K562 (cell line): ENCODE measurements around the gene EIF1B. TPM values are rescaled to one million over a fixed set of nuclear protein-coding genes. Genes with fewer than 3 reads are reported as not detected.
A peak's percentile ranks its signal among the peaks of the same experiment; 100 is the strongest.

Experiments
- ARID1B ChIP-seq: fragments of 450-650 bp; IDR thresholded peaks from 2 replicates; pipeline ENCODE4 v1.6.1; 2016; ENCODE audit warnings: antibody characterized with exemption, mild to moderate bottlenecking, inconsistent platforms
- BDP1 ChIP-seq: IDR thresholded peaks from 3 replicates; pipeline ENCODE4 v1.6.1; 2011; ENCODE audit not compliant: insufficient read length, insufficient read depth
- BRD9 ChIP-seq: fragments of 450-650 bp; IDR thresholded peaks from 2 replicates; pipeline ENCODE4 v1.6.1; 2018; ENCODE audit warnings: low read depth; ENCODE audit not compliant: partially characterized antibody
- CBX2 ChIP-seq: fragments of 200-600 bp; sonication (generic); IDR thresholded peaks from one replicate; pipeline ENCODE4 v1.6.1; 2012; ENCODE audit warnings: mild to moderate bottlenecking, low read length, inconsistent platforms; ENCODE audit not compliant: insufficient read depth, poor library complexity, severe bottlenecking
- CTBP1 ChIP-seq: fragments of 450-650 bp; IDR thresholded peaks from 2 replicates; pipeline ENCODE4 v1.6.1; 2016; ENCODE audit warnings: borderline replicate concordance
- ESRRB ChIP-seq: fragments of 250-450 bp; sonication (Bioruptor Pico); IDR thresholded peaks from 2 replicates; pipeline ENCODE4 v1.5.0; 2020; ENCODE audit warnings: mild to moderate bottlenecking, moderate library complexity, borderline replicate concordance
- FOXK1 ChIP-seq: sonication (generic); formaldehyde crosslinking; IDR thresholded peaks from 2 replicates; pipeline ENCODE4 v1.8.0; 2022; ENCODE audit warnings: missing genetic modification reagents, mild to moderate bottlenecking, borderline replicate concordance
- GTF2A2 ChIP-seq: IDR thresholded peaks from 2 replicates; pipeline ENCODE4 v1.6.1; 2016; ENCODE audit warnings: mild to moderate bottlenecking, missing genetic modification characterization, missing compliant biosample characterization
- HDAC2 ChIP-seq: fragments of 450-650 bp; IDR thresholded peaks from 2 replicates; pipeline ENCODE4 v1.6.1; 2016; ENCODE audit warnings: mild to moderate bottlenecking
- L3MBTL2 ChIP-seq: fragments of 450-650 bp; IDR thresholded peaks from 2 replicates; pipeline ENCODE4 v1.6.1; 2016; ENCODE audit warnings: mild to moderate bottlenecking, moderate library complexity
- NCOA6 ChIP-seq: fragments of 450-650 bp; IDR thresholded peaks from 2 replicates; pipeline ENCODE4 v1.6.1; 2017; ENCODE audit warnings: mild to moderate bottlenecking
- NFRKB ChIP-seq: fragments of 450-650 bp; IDR thresholded peaks from 2 replicates; pipeline ENCODE4 v1.6.1; 2016; ENCODE audit warnings: low read depth
- NR3C1 ChIP-seq: sonication (generic); formaldehyde crosslinking; IDR thresholded peaks from 2 replicates; pipeline ENCODE4 v1.8.1; 2022; ENCODE audit warnings: missing genetic modification reagents
- POLR2A ChIP-seq: fragments of 450-650 bp; conservative IDR thresholded peaks from 2 replicates; pipeline ENCODE4 v1.6.1; 2016
- POLR2AphosphoS5 ChIP-seq: IDR thresholded peaks from 2 replicates; pipeline ENCODE4 v1.6.1; 2011; ENCODE audit warnings: mild to moderate bottlenecking, low read depth, low read length, moderate library complexity; ENCODE audit not compliant: control insufficient read depth, insufficient read depth
- SNAPC5 ChIP-seq: fragments of 250-450 bp; sonication (Bioruptor Pico); IDR thresholded peaks from 2 replicates; pipeline ENCODE4 v1.8.0; 2021; ENCODE audit warnings: moderate library complexity, mild to moderate bottlenecking, inconsistent platforms
- TCF15 ChIP-seq: fragments of 250-450 bp; sonication (Bioruptor Pico); IDR thresholded peaks from 2 replicates; pipeline ENCODE4 v1.8.0; 2022; ENCODE audit warnings: moderate library complexity, mild to moderate bottlenecking, inconsistent platforms
- TCF3 ChIP-seq: sonication (generic); formaldehyde crosslinking; IDR thresholded peaks from 2 replicates; pipeline ENCODE4 v1.4.0; 2020; ENCODE audit warnings: mild to moderate bottlenecking, missing genetic modification reagents
- TEAD1 ChIP-seq, 2 experiments: fragments of 450-650 bp in 1 of 2; sonication (generic) in 1 of 2; formaldehyde crosslinking; IDR thresholded peaks; 2 replicates each; pipeline versions ENCODE4 v1.4.0 to v1.8.0; 2020 to 2022; ENCODE audit warnings: mild to moderate bottlenecking in 2 of 2, missing genetic modification reagents in 1 of 2
- ZBTB1 ChIP-seq: sonication (generic); formaldehyde crosslinking; IDR thresholded peaks from 2 replicates; pipeline ENCODE4 v1.8.1; 2023; ENCODE audit warnings: missing genetic modification reagents, low read depth, mild to moderate bottlenecking, borderline replicate concordance
- ZBTB33 ChIP-seq: sonication (generic); formaldehyde crosslinking; IDR thresholded peaks from 2 replicates; pipeline ENCODE4 v1.8.1; 2023; ENCODE audit warnings: mild to moderate bottlenecking, missing genetic modification reagents
- ZBTB8A ChIP-seq: fragments of 450-650 bp; IDR thresholded peaks from 2 replicates; pipeline ENCODE4 v1.6.1; 2018; ENCODE audit warnings: mild to moderate bottlenecking, moderate library complexity; ENCODE audit not compliant: partially characterized antibody
- ZNF41 ChIP-seq: fragments of 250-450 bp; sonication (Bioruptor Pico); conservative IDR thresholded peaks from 2 replicates; pipeline ENCODE4 v1.4.0; 2020; ENCODE audit warnings: mild to moderate bottlenecking
- ZNF696 ChIP-seq: fragments of 250-450 bp; sonication (Bioruptor Pico); conservative IDR thresholded peaks from 2 replicates; pipeline ENCODE4 v1.4.0; 2020; ENCODE audit warnings: mild to moderate bottlenecking, moderate library complexity
- ZNF76 ChIP-seq: fragments of 250-450 bp; sonication (Bioruptor Pico); IDR thresholded peaks from 2 replicates; pipeline ENCODE4 v1.4.0; 2020; ENCODE audit warnings: mild to moderate bottlenecking, moderate library complexity, borderline replicate concordance
- ZNF79 ChIP-seq: fragments of 250-450 bp; sonication (Bioruptor Pico); IDR thresholded peaks from 2 replicates; pipeline ENCODE4 v1.4.0; 2020; ENCODE audit warnings: low read depth, mild to moderate bottlenecking, moderate library complexity
- polyA plus RNA-seq, 8 experiments: library from polyadenylated mRNA; depleted of rRNA in 4 of 8; stranded (reverse) in 5 of 8; unstranded in 3 of 8; fragments of >200 nt; fragmentation: Nextera tagmentation in 2 of 8; fragmentation: Illumina TruSeq in 1 of 8; extraction: Ambion mirVana in 2 of 8; extraction: Trizol in 1 of 8; gene quantifications; 2 replicates each; pipeline versions ENCODE4 v1.2.1 to v1.2.3, GENCODE V29; 2011 to 2014; ENCODE audit warnings: inconsistent platforms in 1 of 8, missing spikeins in 1 of 8
- total RNA-seq, 7 experiments: library from RNA; depleted of rRNA in 6 of 7; stranded (reverse); fragments of >200 nt in 6 of 7; fragmentation: Illumina TruSeq in 2 of 7; extraction: Trizol in 2 of 7; gene quantifications; 2 replicates each; pipeline versions ENCODE4 v1.2.1 to v1.2.3, GENCODE V29; 2011 to 2021; ENCODE audit warnings: low replicate concordance in 1 of 7
- TF ChIP-seq, protein P1 (sequence below): fragments of 250-450 bp; sonication (Bioruptor Pico); IDR thresholded peaks from 2 replicates; pipeline ENCODE4 v1.4.0; 2020; ENCODE audit warnings: borderline replicate concordance

The EIF1B gene
- total and polyA plus RNA-seq, 9 of the 15 experiments (the other 6 are each of a cell fraction or from before 2014, with no cell fraction given): 18.1 to 184 (median 78.9) TPM

GRCh38 chr3:40299721-40300335 lies 9.7 kb upstream of the EIF1B start (continued):
- TF ChIP-seq FOXK1 (CRISPR knock-in tag): no peak
- TF ChIP-seq L3MBTL2: peak; percentile 34; the same call in 1 of the 2 replicates
- 0 out of 2 replicates have a peak, but pooled peaks have one; percentile 14 for TF ChIP-seq TCF15 (CRISPR knock-in tag)
- no peak for TF ChIP-seq ZBTB33 (CRISPR knock-in tag)
- TF ChIP-seq ZNF79 (CRISPR knock-in tag): peak; percentile 87
- TF ChIP-seq POLR2A: peak; percentile 68
- peak; percentile 70; the same call in 1 of the 2 replicates for TF ChIP-seq ZNF76 (CRISPR knock-in tag)
- TF ChIP-seq ESRRB: no peak
- TF ChIP-seq NFRKB: peak; percentile 83; the same call in 1 of the 2 replicates
- peak in 1 of 2 experiments; percentile 79; a peak in 2 of 4 replicates for TF ChIP-seq TEAD1 (CRISPR knock-in tag; IDR thresholded peaks at IDR 0.05)
- peak; percentile 52; the same call in 1 of the 2 replicates for TF ChIP-seq HDAC2
- no peak for TF ChIP-seq CBX2
- peak; percentile 73; the same call in 1 of the 2 replicates for TF ChIP-seq CTBP1
- no peak for TF ChIP-seq BDP1
- TF ChIP-seq ZNF696 (CRISPR knock-in tag): no peak
- no peak for TF ChIP-seq SNAPC5 (CRISPR knock-in tag)
- TF ChIP-seq, protein P1, sequence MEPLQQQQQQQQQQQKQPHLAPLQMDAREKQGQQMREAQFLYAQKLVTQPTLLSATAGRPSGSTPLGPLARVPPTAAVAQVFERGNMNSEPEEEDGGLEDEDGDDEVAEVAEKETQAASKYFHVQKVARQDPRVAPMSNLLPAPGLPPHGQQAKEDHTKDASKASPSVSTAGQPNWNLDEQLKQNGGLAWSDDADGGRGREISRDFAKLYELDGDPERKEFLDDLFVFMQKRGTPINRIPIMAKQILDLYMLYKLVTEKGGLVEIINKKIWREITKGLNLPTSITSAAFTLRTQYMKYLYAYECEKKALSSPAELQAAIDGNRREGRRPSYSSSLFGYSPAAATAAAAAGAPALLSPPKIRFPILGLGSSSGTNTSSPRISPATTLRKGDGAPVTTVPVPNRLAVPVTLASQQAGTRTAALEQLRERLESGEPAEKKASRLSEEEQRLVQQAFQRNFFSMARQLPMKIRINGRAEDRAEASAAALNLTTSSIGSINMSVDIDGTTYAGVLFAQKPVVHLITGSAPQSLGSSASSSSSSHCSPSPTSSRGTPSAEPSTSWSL (CRISPR knock-in tag): no peak
- TF ChIP-seq POLR2AphosphoS5: peak; percentile 64; the same call in 1 of the 2 replicates
- peak; percentile 42 for TF ChIP-seq ZBTB8A
- peak; percentile 72 for TF ChIP-seq BRD9
- peak; percentile 84 for TF ChIP-seq ARID1B
- TF ChIP-seq ZBTB1 (CRISPR knock-in tag): no peak
- 0 out of 2 replicates have a peak, but pooled peaks have one; percentile 40 for TF ChIP-seq GTF2A2 (tag)
- TF ChIP-seq TCF3 (CRISPR knock-in tag): peak; percentile 29; the same call in 1 of the 2 replicates
- TF ChIP-seq NCOA6: 0 out of 2 replicates have a peak, but pooled peaks have one; percentile 43
- peak; percentile 59; the same call in 1 of the 2 replicates for TF ChIP-seq ZNF41
- TF ChIP-seq NR3C1 (CRISPR knock-in tag): no peak
